Activated CD4-positive, alpha-beta T cell treated with anti-CD3 and anti-CD28 coated beads for 48 hours (primary cell): ENCODE data around the gene C2orf72.
"Not testable (repeated sequence)": the region's sequence is repeated elsewhere in the genome, so short reads cannot be mapped to it uniquely, and the experiment has no call there.

ENCODE experiments used
- DNase-seq: peaks from one replicate; pipeline ENCODE4 v3.0.0-alpha.2; 2020

Gene C2orf72

DNA sequence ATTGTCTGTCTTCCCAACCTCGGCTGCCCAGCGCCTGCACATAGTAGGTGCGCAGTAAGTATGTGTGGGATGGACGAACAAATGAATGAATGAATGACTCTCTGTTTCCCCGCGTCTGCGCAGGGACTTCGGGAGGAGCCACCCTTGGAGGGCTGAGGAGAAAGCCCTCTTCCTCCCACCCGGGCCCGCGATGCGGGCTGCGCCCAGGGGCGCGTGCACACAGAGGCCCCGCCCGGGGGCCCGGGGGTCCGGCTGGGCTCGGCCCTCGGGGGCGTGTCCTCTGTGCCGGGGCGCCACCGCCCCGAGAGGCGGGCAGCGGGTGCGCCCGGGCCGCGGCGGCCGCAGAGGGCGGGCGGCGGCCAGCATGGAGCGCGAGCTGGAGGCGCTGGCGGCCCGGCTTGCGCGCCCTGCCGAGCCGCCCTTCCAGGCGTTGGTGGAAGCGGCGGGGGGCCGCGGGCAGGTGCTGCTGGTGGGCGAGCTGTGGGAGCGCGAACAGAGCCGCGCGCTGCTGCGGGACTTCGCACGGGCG, at the start of gene C2orf72:
TSS of gene C2orf72 (plus strand) at position 322 of the 529 bp plus-strand sequence. CDS start at position 365, 43 bp downstream.
- no peak for DNase-seq

- DNase-seq: no peak
These were observed 47.6 kb upstream of the C2orf72 start for GRCh38 chr2:230989731-230990130.

- no peak for DNase-seq
These were observed 47.0 kb upstream of the C2orf72 start for GRCh38 chr2:230990131-230990898.

DNA sequence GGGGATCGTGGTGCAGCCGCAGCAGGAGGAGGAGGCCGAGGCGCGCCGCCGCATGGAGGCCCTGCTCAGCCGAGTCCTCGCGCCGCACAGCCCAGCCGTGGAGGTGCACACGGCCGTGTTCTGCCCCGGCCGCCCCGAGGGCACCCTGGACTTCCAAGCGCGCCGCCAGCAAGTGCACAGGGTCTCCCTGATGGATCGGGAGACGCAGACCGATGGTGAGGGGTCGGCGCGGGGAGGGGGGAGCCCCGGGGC, 46.5 kb upstream of the C2orf72 start:
- DNase-seq: no peak

- DNase-seq: no peak
These were observed 45.7 kb upstream of the C2orf72 start for GRCh38 chr2:230991598-230991997.

DNA sequence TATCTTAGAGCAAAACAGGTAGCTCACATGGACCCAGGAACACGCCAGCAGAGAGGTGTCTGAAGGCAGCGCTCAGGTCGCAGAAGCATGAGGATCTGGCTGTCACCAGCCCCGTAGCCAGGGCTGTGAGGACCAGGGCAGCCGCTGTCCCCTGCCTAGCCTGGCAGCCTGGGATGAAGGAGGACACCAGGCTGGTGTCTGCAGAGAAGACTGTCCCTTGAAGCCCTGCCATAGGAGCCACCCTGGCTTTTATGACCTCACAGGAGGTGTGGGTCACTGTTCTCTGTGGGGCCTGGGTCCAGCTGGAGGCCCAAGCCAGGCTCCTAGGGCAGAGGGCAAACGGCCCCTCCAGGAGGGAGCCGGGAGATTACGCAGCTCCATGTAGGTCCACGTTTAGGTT, 41.5 kb upstream of the C2orf72 start, which contains the start of gene SPATA3:
TSS of gene SPATA3 (plus strand) at position 301 of the 400 bp plus-strand sequence. CDS start 113 bp downstream, outside the sequence.
- no peak for DNase-seq

GRCh38 chr2:230996661-230997060, 40.7 kb upstream of the C2orf72 start:
- no peak for DNase-seq

DNA sequence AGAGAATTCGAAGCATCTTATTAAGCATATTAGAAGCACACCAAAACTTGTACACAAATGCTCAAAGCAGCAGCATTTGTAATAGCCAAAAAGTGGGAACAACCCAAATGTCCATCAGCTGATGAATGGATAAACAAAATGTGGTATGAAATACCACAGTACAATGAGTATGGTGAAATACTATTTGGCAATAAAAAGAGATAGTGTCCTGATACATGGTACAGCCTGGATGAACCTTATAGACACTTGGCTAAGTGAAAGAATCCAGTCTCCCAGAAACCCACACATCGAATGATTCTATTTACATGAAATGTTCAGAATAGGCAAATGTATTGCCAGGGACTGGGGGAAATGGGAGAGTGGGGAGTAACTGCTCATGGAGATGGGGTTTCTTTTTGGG, 38.4 kb upstream of the C2orf72 start:
- no peak for DNase-seq

- no peak for DNase-seq
These were observed 37.8 kb upstream of the C2orf72 start for GRCh38 chr2:230999477-230999876.

- DNase-seq: no peak
These were observed 37.0 kb upstream of the C2orf72 start for GRCh38 chr2:231000211-231000904.

DNA sequence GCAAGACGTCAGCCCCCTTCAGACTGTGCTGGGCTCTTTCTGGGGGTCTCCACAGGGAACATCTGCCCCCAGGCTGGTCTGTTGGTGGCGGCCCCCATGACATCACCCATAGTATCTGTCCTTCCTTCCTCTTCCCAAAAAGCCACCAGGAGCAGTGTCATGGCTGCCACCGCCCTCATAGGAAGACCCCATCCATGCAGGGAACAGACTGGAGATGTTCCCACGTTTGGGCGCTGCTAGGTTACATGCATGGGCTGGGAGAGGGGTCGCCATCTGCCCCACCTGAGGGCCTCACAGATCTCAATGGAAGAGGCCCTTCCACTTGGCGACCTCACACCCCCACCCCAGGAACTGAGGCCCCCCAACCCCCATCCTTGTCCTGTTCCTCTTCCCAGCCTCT, 36.3 kb upstream of the C2orf72 start:
- DNase-seq: no peak

- DNase-seq: no peak
These were observed 35.4 kb upstream of the C2orf72 start for GRCh38 chr2:231001921-231002320.

GRCh38 chr2:231002641-231003040, 34.7 kb upstream of the C2orf72 start:
- no peak for DNase-seq

- no peak for DNase-seq
These were observed 34.1 kb upstream of the C2orf72 start for GRCh38 chr2:231003186-231003585.

GRCh38 chr2:231004930-231005329, 32.4 kb upstream of the C2orf72 start:
- not testable (repeated sequence) for DNase-seq

GRCh38 chr2:231007286-231008098, 29.8 kb upstream of the C2orf72 start:
- DNase-seq: no peak

DNA sequence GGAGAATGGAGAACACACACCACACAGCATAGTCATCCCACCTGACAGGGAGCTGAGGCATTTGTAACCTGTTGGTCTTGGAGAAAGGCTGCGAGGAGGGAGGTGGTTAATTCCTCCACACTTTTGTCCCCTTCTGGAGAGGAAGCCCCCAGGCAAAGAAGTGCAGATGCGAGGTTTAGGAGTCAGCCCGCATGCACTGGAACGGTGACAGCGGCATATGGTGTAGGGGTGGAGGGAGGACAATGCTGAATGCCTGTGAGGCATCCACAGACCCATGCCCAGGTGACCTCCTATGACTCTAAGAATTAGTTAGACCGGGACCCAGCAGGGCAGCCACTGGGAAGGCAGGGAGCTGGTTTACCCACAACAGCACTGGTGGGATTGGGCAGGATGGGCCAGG, 29.2 kb upstream of the C2orf72 start:
- DNase-seq: no peak

GRCh38 chr2:231009236-231009919, 27.9 kb upstream of the C2orf72 start:
- DNase-seq: no peak

- DNase-seq: no peak
These were observed 27.1 kb upstream of the C2orf72 start for GRCh38 chr2:231010201-231010730.

GRCh38 chr2:231011526-231011925, 25.8 kb upstream of the C2orf72 start:
- no peak for DNase-seq

- no peak for DNase-seq
These were observed 24.9 kb upstream of the C2orf72 start for GRCh38 chr2:231012463-231012862.

- no peak for DNase-seq
These were observed 23.5 kb upstream of the C2orf72 start for GRCh38 chr2:231013820-231014219.

DNA sequence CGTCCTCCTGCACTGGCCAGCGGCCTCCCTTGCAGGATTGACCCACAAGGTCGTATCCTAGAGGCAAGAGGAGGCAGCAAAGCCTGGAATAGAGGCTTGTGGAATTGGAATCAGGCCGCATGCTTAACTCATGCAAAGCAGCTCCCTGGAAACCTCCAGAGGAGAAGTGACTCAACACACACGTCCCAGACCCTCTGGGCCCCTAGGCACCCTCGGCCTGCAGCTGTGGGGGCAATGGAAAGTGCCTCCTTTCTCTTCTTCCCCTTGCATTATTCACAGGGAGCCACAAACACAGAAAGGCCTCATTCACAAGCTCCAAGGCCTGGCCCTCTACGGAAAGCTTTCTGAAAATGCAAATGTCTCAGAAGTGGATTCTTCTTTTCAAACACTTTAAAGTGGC, 21.8 kb upstream of the C2orf72 start:
- DNase-seq: no peak
